Measurements from ENCODE around the gene SS18L1. TPM values are rescaled to one million over a fixed set of nuclear protein-coding genes. Genes with fewer than 3 reads are reported as not detected.

SS18L1 gene
- total RNA-seq, 4 donors from 2014 or later, result 12.4 to 23.1 (median 13.7) TPM

DNA sequence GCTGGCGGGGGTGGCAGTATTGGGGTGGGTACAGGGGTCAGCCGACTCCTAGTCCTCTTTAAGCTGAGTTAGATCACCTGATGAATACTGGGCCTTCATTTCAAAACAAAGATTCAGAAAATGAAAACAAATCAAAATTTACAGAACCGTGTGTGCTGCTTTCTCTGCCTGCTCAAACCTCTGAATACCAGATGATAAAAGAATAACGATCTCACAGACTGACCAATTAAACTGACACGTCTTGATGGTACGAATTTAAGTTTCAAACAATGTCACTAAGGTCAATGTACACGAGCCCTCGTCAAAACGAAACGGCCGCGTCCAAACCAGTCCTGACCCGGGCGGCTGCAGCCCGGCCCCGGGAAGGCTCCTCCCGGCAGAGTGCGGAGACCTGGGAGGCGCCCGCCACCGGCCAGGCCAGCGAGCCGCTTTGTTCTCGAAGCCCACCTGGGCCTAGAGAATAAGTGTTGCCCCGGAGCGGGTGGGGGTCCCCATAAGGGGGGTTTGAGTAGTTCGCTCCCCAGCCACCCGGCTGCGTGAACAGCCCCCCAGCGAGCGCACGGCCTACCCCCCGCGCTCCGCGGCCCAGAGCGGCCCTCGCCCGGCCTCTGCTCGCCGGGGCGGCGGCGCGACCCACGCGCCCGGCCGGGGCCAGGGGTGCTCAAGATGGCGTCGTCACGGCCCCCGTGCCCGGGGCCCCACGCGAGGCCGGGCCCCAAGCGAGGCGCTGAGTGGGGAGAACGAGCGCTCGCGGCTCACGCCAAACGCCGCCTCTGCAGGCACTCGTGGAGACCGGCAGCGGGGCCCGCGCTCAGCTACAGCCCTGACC, 1.1 kb upstream of the SS18L1 start:
- Histone ChIP-seq H3K4me1 (peaks cover 4 to 56% (median 29%) of the 10 kb centered on the region in 4 donors), H3K4me3 (peak overlapping the region; percentile 71 to 96 (median 78)), H3K27me3 (no peaks in the 10 kb centered on the region), H3K36me3 (peaks cover 7 to 29% (median 24%) of the 10 kb centered on the region in 3 donors), H3K9me3 (no peaks in the 10 kb centered on the region), H3K27ac (peak overlapping the region; percentile 89 to 99 (median 96))
- no peak for DNase-seq (ENCODE audit: low spot score in 2 of 2)
- WGBS, 2 donors, result 1% methylated on average over 26 to 34 of the region's 71 CpGs
- TF ChIP-seq EP300 (IDR thresholded peaks at IDR 0.05) (no peak), POLR2A (IDR thresholded peaks at IDR 0.05) (no peak)
- TF ChIP-seq, protein P1, sequence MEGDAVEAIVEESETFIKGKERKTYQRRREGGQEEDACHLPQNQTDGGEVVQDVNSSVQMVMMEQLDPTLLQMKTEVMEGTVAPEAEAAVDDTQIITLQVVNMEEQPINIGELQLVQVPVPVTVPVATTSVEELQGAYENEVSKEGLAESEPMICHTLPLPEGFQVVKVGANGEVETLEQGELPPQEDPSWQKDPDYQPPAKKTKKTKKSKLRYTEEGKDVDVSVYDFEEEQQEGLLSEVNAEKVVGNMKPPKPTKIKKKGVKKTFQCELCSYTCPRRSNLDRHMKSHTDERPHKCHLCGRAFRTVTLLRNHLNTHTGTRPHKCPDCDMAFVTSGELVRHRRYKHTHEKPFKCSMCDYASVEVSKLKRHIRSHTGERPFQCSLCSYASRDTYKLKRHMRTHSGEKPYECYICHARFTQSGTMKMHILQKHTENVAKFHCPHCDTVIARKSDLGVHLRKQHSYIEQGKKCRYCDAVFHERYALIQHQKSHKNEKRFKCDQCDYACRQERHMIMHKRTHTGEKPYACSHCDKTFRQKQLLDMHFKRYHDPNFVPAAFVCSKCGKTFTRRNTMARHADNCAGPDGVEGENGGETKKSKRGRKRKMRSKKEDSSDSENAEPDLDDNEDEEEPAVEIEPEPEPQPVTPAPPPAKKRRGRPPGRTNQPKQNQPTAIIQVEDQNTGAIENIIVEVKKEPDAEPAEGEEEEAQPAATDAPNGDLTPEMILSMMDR (IDR thresholded peaks at IDR 0.05), result no peak

DNA sequence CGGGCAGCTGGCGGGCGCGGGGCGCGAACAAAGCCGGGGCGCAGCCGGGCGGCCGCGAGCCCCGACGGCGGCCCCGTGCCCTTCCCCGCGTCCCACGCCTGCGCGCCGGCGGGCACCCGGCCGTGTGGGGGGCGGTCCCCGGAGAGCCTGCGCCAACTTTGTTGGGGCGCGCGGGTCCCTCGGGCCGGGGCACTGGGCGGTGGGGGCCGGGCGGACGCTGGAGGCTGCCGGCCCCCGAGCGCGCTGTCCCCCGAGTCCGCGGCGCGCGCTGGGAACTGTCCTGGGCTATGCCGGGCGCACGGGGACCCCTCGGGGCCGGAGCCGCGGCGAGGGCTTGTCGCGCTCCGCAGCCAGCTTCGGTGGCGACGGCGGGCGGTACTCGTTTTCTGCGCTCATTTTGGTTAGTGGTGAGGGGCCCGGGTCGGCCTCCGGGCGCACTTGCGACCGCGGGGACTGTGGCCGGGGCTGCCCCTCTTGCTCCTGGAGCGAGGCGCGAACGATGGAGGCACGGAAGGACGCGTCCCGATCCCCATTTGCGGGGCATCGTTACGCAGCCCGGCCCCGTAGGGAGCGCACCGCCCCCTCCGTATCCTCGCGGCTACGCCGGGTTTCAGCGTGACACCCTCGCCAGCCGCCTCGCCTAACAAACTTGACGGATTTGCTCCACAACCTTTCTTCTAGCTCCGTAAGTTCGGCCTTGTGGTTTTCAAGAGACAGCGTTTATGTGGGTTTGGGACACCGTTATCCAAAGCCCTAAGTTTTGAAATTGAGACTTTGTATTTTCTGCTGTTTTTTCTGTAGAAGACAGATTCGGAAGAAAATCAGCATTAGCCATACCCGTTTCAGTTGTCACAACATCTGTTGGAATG, 622 bp downstream of the SS18L1 start:
- Histone ChIP-seq H3K27me3 (no peaks in the 10 kb centered on the region), H3K27ac (peak overlapping the region; percentile 89 to 99 (median 94)), H3K36me3 (peaks cover under 1 to 12% (median 6%) of the 10 kb centered on the region in 3 donors), H3K4me3 (peak overlapping the region; percentile 59 to 96 (median 74)), H3K4me1 (peaks cover 4 to 69% (median 29%) of the 10 kb centered on the region in 4 donors), H3K9me3 (no peaks in the 10 kb centered on the region)
- DNase-seq (ENCODE audit: low spot score in 2 of 2), result peak in 1 of 2 donors; percentile 31
- peak in 1 of 2 donors; percentile 50 for TF ChIP-seq EP300 (IDR thresholded peaks at IDR 0.05)
- TF ChIP-seq, protein P1 (IDR thresholded peaks at IDR 0.05), result peak in 1 of 5 experiments; percentile 23
- no peak for TF ChIP-seq POLR2A (IDR thresholded peaks at IDR 0.05)
- WGBS, 2 donors, result 0 to 1% methylated on average over 37 to 53 of the region's 104 CpGs

DNA sequence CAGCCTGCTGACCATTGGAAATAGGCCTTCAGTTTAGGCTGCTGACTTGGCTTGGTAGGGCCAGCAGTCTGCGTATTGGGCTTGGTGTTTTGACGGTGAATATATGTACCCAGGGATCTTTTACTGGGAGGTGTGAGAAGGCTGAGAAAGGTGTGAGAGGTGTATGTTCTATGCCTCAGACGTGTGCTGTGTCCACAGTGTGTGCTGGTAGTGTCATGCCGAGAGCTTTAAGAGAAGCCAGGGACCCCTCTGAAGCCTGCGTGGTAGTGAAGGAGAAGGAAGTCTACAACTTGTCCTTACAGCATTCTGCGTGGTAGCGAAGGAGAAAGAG, 2.1 kb downstream of the SS18L1 start:
- Histone ChIP-seq H3K9me3 (no peaks in the 10 kb centered on the region), H3K4me1 (peaks cover 4 to 69% (median 28%) of the 10 kb centered on the region in 4 donors), H3K36me3 (no peaks in the 10 kb centered on the region), H3K27ac (no peak overlapping the region), H3K27me3 (no peaks in the 10 kb centered on the region), H3K4me3 (no peak overlapping the region)
- 95 to 96% methylated on average over 7 of the region's 7 CpGs for WGBS, 2 donors
- TF ChIP-seq POLR2A (IDR thresholded peaks at IDR 0.05), result no peak
- no peak for DNase-seq (ENCODE audit: low spot score in 2 of 2)

DNA sequence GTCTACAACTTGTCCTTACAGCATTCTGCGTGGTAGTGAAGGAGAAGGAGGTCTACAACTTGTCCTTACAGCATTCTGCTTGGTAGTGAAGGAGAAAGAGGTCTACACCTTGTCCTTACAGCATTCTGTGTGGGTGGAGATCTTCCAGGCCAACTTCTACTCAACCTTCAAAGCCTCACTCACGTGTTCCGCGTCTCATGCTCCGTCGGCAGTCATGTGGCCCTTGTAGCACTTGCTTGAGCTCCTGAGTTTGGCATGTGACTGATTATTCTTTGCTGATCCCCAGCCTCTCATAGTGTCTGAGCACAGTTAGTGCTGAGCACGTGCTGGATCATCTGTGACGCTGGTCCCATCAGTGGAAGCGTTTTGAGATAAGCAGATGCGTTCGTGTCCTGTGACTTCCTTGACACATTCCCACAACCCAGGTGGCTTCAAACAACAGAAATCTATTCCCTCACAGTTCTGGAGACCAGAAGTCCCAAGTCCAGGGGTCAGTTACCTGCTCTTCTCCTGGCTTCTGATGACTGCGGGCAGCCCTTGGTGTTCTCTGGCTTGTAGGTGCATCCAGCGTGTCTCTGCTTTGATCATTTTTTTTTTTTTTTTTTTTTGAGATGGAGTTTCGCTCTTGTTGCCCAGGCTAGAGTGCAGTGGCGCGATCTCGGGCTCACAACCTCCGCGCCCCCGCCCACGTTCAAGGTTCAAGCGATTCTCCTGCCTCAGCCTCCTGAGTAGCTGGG, 2.6 kb downstream of the SS18L1 start:
- H3K36me3 ChIP-seq, result no peaks in the 10 kb centered on the region
- no peaks in the 10 kb centered on the region for H3K9me3 ChIP-seq
- H3K27me3 ChIP-seq, result no peaks in the 10 kb centered on the region
- no peak for DNase-seq (ENCODE audit: low spot score in 2 of 2)
- H3K4me1 ChIP-seq, result peaks cover 1 to 69% (median 23%) of the 10 kb centered on the region in 4 donors
- H3K4me3 ChIP-seq, result no peak overlapping the region
- H3K27ac ChIP-seq, result no peak overlapping the region
- 94 to 95% methylated on average over 21 to 22 of the region's 22 CpGs for WGBS, 2 donors
- TF ChIP-seq, protein P1 (IDR thresholded peaks at IDR 0.05), result no peak
- TF ChIP-seq EP300 (IDR thresholded peaks at IDR 0.05) (no peak), POLR2A (IDR thresholded peaks at IDR 0.05) (no peak)

DNA sequence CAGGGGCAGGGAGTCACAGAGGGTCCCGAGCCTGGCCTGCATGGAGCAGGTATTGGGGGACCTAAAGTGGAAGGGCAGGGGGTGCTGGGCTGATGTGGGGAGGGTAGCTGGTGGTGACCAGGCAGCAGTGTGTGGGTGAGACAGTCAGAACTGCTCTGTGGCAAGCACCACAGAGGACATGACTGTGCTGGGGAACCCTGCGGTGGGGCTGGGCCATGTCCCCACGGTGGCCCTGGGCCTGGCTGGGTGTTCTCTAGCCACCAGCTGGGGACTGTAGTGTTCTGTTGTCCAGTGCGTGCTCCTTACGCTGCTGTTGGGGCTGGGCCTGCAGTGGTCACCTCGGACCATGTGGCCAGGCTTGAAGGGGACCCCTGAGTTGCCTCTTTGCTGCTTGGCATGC, 3.6 kb downstream of the SS18L1 start:
- Histone ChIP-seq H3K27ac (no peak overlapping the region), H3K27me3 (no peaks in the 10 kb centered on the region), H3K9me3 (no peaks in the 10 kb centered on the region), H3K4me1 (peaks cover 0 to 62% (median 14%) of the 10 kb centered on the region in 4 donors), H3K36me3 (peaks cover 0 to 2% (median 0%) of the 10 kb centered on the region in 3 donors), H3K4me3 (no peak overlapping the region)
- WGBS, 2 donors, result 92 to 95% methylated on average over 6 of the region's 6 CpGs
- no peak for DNase-seq (ENCODE audit: low spot score in 2 of 2)
- TF ChIP-seq EP300 (IDR thresholded peaks at IDR 0.05) (no peak), POLR2A (IDR thresholded peaks at IDR 0.05) (no peak)
- TF ChIP-seq, protein P1 (IDR thresholded peaks at IDR 0.05), result no peak
